ENCODE measurements around the gene CPM.

GRCh38 chr12:68888243-68888642 is 44.7 kb downstream of the CPM start:
- TF ChIP-seq, protein P1, sequence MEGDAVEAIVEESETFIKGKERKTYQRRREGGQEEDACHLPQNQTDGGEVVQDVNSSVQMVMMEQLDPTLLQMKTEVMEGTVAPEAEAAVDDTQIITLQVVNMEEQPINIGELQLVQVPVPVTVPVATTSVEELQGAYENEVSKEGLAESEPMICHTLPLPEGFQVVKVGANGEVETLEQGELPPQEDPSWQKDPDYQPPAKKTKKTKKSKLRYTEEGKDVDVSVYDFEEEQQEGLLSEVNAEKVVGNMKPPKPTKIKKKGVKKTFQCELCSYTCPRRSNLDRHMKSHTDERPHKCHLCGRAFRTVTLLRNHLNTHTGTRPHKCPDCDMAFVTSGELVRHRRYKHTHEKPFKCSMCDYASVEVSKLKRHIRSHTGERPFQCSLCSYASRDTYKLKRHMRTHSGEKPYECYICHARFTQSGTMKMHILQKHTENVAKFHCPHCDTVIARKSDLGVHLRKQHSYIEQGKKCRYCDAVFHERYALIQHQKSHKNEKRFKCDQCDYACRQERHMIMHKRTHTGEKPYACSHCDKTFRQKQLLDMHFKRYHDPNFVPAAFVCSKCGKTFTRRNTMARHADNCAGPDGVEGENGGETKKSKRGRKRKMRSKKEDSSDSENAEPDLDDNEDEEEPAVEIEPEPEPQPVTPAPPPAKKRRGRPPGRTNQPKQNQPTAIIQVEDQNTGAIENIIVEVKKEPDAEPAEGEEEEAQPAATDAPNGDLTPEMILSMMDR (IDR thresholded peaks at IDR 0.05) = no peak
- no peak for TF ChIP-seq POLR2AphosphoS5 (IDR thresholded peaks at IDR 0.05)
